ENCODE data around the gene ERICH2. TPM values are rescaled to one million over a fixed set of nuclear protein-coding genes. Genes with fewer than 3 reads are reported as not detected.

Gene ERICH2
- polyA plus RNA-seq, 1 of the 3 experiments (the other 2 are of a cell fraction): not detected

DNA sequence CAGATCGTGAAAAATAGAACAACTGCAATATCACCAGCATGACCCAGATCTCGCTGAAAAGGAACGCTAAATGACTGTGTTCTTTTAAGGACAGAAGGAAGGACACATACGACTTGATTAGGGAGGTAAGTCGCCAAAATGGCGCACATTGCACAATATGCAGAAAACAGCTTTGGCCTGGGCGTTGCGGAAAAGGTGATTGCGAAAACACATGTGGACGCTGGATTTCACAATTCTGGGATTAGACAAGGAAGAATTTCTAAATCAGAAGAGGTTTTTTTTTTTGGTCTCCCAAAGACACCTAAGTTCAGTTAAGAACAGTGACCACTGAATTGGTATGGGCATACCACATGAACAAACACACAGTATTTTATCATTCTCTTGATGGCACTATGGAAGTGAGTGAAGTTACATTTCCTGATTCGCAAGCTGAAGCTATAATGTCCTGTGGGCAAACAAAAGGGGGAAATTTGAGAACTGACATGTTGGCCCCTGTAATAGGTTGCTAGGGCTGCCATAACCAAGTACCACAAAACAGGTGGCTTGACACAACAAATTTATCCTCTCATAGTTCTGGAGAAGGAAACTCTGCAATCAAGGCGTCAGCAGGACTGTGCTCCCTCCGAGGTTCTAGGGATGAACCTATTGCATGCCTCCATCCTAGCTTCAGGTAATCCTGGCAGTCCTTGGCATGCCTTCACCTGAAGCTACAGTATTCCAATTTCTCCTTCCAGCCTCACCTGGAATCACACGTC is 25.8 kb upstream of the ERICH2 start:
- no peaks in the 10 kb centered on the region for H3K79me2 ChIP-seq (ENCODE audit: insufficient read depth)
- H2AFZ ChIP-seq (ENCODE audit: low read depth): no peak overlapping the region
- H3K4me3 ChIP-seq (ENCODE audit: low read depth in 2 of 2, low read length in 1 of 2): no peak overlapping the region
- no peaks in the 10 kb centered on the region for H3K36me3 ChIP-seq (replicated peaks in 1 of 2; ENCODE audit: control insufficient read depth in 1 of 2, insufficient read depth in 2 of 2, low read length in 1 of 2)
- no peaks in the 10 kb centered on the region for H4K20me1 ChIP-seq (ENCODE audit: insufficient read depth)
- peaks cover 15% of the 10 kb centered on the region; the same call in 1 of the 2 replicates for H3K27me3 ChIP-seq (ENCODE audit: insufficient read depth)
- WGBS (ENCODE audit: low lambda C conversion rate): 51% methylated on average over 14 of the region's 14 CpGs
- H3K9me2 ChIP-seq: no peaks in the 10 kb centered on the region
- POLR2A ChIA-PET: no interaction called here
- H3K9me3 ChIP-seq: no peaks in the 10 kb centered on the region
- no peak overlapping the region for H3K9ac ChIP-seq
- TF ChIP-seq, protein P1, sequence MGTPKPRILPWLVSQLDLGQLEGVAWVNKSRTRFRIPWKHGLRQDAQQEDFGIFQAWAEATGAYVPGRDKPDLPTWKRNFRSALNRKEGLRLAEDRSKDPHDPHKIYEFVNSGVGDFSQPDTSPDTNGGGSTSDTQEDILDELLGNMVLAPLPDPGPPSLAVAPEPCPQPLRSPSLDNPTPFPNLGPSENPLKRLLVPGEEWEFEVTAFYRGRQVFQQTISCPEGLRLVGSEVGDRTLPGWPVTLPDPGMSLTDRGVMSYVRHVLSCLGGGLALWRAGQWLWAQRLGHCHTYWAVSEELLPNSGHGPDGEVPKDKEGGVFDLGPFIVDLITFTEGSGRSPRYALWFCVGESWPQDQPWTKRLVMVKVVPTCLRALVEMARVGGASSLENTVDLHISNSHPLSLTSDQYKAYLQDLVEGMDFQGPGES (IDR thresholded peaks at IDR 0.05; ENCODE audit: low read depth, low read length): no peak
- TF ChIP-seq ELF1 (IDR thresholded peaks at IDR 0.05) (no peak), GATA2 (CRISPR knock-in tag; IDR thresholded peaks at IDR 0.05) (no peak), RFX5 (IDR thresholded peaks at IDR 0.05; ENCODE audit: low read length) (no peak), NFIC (IDR thresholded peaks at IDR 0.05; ENCODE audit: borderline replicate concordance) (no peak), RAD21 (IDR thresholded peaks at IDR 0.05; ENCODE audit: low read length) (no peak), EP300 (IDR thresholded peaks at IDR 0.05; ENCODE audit: borderline replicate concordance in 1 of 2, low read depth in 1 of 2, low read length in 1 of 2) (no peak), CHD2 (IDR thresholded peaks at IDR 0.05; ENCODE audit: low read length, partially characterized antibody) (no peak), SIN3A (IDR thresholded peaks at IDR 0.05; ENCODE audit: borderline replicate concordance, low read depth, low read length) (no peak), TAF1 (IDR thresholded peaks at IDR 0.05; ENCODE audit: borderline replicate concordance, low read depth, low read length) (no peak), MEF2A (IDR thresholded peaks at IDR 0.05; ENCODE audit: borderline replicate concordance, low read depth) (no peak), POLR2AphosphoS5 (IDR thresholded peaks at IDR 0.05; ENCODE audit: low read depth, low read length) (no peak), FOXM1 (IDR thresholded peaks at IDR 0.05; ENCODE audit: low read depth) (no peak), SMC3 (IDR thresholded peaks at IDR 0.05; ENCODE audit: low read depth, low read length) (no peak)
- TF ChIP-seq, protein P2, sequence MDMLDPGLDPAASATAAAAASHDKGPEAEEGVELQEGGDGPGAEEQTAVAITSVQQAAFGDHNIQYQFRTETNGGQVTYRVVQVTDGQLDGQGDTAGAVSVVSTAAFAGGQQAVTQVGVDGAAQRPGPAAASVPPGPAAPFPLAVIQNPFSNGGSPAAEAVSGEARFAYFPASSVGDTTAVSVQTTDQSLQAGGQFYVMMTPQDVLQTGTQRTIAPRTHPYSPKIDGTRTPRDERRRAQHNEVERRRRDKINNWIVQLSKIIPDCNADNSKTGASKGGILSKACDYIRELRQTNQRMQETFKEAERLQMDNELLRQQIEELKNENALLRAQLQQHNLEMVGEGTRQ (IDR thresholded peaks at IDR 0.05; ENCODE audit: borderline replicate concordance, low read depth, low read length): no peak
- TF ChIP-seq, protein P3, sequence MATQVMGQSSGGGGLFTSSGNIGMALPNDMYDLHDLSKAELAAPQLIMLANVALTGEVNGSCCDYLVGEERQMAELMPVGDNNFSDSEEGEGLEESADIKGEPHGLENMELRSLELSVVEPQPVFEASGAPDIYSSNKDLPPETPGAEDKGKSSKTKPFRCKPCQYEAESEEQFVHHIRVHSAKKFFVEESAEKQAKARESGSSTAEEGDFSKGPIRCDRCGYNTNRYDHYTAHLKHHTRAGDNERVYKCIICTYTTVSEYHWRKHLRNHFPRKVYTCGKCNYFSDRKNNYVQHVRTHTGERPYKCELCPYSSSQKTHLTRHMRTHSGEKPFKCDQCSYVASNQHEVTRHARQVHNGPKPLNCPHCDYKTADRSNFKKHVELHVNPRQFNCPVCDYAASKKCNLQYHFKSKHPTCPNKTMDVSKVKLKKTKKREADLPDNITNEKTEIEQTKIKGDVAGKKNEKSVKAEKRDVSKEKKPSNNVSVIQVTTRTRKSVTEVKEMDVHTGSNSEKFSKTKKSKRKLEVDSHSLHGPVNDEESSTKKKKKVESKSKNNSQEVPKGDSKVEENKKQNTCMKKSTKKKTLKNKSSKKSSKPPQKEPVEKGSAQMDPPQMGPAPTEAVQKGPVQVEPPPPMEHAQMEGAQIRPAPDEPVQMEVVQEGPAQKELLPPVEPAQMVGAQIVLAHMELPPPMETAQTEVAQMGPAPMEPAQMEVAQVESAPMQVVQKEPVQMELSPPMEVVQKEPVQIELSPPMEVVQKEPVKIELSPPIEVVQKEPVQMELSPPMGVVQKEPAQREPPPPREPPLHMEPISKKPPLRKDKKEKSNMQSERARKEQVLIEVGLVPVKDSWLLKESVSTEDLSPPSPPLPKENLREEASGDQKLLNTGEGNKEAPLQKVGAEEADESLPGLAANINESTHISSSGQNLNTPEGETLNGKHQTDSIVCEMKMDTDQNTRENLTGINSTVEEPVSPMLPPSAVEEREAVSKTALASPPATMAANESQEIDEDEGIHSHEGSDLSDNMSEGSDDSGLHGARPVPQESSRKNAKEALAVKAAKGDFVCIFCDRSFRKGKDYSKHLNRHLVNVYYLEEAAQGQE (IDR thresholded peaks at IDR 0.05; ENCODE audit: low read depth, low read length): no peak
- TF ChIP-seq, protein P4, sequence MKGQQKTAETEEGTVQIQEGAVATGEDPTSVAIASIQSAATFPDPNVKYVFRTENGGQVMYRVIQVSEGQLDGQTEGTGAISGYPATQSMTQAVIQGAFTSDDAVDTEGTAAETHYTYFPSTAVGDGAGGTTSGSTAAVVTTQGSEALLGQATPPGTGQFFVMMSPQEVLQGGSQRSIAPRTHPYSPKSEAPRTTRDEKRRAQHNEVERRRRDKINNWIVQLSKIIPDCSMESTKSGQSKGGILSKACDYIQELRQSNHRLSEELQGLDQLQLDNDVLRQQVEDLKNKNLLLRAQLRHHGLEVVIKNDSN (IDR thresholded peaks at IDR 0.05; ENCODE audit: borderline replicate concordance, low read depth): no peak
- TF ChIP-seq, protein P5, sequence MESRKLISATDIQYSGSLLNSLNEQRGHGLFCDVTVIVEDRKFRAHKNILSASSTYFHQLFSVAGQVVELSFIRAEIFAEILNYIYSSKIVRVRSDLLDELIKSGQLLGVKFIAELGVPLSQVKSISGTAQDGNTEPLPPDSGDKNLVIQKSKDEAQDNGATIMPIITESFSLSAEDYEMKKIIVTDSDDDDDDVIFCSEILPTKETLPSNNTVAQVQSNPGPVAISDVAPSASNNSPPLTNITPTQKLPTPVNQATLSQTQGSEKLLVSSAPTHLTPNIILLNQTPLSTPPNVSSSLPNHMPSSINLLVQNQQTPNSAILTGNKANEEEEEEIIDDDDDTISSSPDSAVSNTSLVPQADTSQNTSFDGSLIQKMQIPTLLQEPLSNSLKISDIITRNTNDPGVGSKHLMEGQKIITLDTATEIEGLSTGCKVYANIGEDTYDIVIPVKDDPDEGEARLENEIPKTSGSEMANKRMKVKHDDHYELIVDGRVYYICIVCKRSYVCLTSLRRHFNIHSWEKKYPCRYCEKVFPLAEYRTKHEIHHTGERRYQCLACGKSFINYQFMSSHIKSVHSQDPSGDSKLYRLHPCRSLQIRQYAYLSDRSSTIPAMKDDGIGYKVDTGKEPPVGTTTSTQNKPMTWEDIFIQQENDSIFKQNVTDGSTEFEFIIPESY (IDR thresholded peaks at IDR 0.05; ENCODE audit: borderline replicate concordance, low read depth): no peak
- TF ChIP-seq, protein P6, sequence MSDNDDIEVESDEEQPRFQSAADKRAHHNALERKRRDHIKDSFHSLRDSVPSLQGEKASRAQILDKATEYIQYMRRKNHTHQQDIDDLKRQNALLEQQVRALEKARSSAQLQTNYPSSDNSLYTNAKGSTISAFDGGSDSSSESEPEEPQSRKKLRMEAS (IDR thresholded peaks at IDR 0.05; ENCODE audit: low read depth): no peak
- TF ChIP-seq, protein P7, sequence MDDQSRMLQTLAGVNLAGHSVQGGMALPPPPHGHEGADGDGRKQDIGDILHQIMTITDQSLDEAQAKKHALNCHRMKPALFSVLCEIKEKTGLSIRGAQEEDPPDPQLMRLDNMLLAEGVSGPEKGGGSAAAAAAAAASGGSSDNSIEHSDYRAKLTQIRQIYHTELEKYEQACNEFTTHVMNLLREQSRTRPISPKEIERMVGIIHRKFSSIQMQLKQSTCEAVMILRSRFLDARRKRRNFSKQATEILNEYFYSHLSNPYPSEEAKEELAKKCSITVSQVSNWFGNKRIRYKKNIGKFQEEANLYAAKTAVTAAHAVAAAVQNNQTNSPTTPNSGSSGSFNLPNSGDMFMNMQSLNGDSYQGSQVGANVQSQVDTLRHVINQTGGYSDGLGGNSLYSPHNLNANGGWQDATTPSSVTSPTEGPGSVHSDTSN (IDR thresholded peaks at IDR 0.05): no peak
- H3K27ac ChIP-seq (ENCODE audit: low read depth in 2 of 2, low read length in 1 of 2): no peak overlapping the region
- CTCF ChIA-PET: no interaction called here
- no peak for DNase-seq
- H3F3A ChIP-seq (replicated peaks; ENCODE audit: insufficient read depth): peaks cover under 1% of the 10 kb centered on the region
- H3K4me1 ChIP-seq (ENCODE audit: control insufficient read depth in 1 of 2, insufficient read depth in 2 of 2, low read depth in 1 of 2, low read length in 1 of 2): no peaks in the 10 kb centered on the region
- H3K4me2 ChIP-seq: no peak overlapping the region

Data from SK-N-SH (cell line).